ENCODE data around the gene PARVG. TPM values are rescaled to one million over a fixed set of nuclear protein-coding genes. Genes with fewer than 3 reads are reported as not detected.

Gene PARVG
- total and polyA plus RNA-seq, 12 donors: 0.90 to 16.2 (median 2.1) TPM

- Histone ChIP-seq H3K4me1 (peaks cover 0 to 5% (median 0%) of the 10 kb centered on the region in 9 donors), H3K27ac (no peak overlapping the region), H3K9me3 (peaks cover 0 to 29% (median 9%) of the 10 kb centered on the region in 11 donors), H3K4me3 (no peak overlapping the region), H3K27me3 (peaks cover 0 to 14% (median 5%) of the 10 kb centered on the region in 7 donors), H3K36me3 (no peaks in the 10 kb centered on the region)
- WGBS, 2 donors: 82 to 86% methylated on average over 8 of the region's 8 CpGs
- no peak for DNase-seq
- TF ChIP-seq CTCF (IDR thresholded peaks at IDR 0.05): no peak
- no peak for ATAC-seq
- intact Hi-C loops (cut with DNase I): no loop called here
Observed at GRCh38 chr22:44246615-44247326, 66.0 kb downstream of the PARVG start.

DNA sequence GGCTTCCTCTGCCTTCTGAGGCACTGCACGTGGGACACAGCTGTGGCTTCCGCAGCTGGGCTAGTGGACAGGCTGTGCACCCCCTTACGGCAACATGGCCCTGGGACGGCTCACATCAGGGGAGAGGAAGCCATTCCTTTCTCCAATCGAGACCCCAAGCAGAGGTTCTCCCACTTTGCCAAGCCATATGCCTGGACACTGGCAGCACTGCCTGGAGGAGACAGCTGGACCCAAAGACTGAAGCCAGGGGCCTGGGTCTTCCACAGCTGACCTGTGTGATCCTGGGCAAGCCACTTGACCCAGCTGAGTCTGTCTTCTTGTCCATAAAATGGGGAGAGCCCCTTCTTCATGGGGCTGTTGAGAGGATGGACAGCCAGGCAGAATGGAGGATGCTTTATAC is 66.6 kb downstream of the PARVG start:
- intact Hi-C loops (cut with DNase I): no loop called here
- Histone ChIP-seq H3K27me3 (peaks cover 0 to 9% (median 5%) of the 10 kb centered on the region in 7 donors), H3K36me3 (no peaks in the 10 kb centered on the region), H3K9me3 (peaks cover 0 to 29% (median 9%) of the 10 kb centered on the region in 11 donors), H3K4me1 (peaks cover 0 to 5% (median 0%) of the 10 kb centered on the region in 9 donors), H3K27ac (no peak overlapping the region), H3K4me3 (no peak overlapping the region)
- ATAC-seq: no peak
- DNase-seq: no peak
- TF ChIP-seq CTCF (IDR thresholded peaks at IDR 0.05): no peak
- whole genome bisulfite sequencing, 2 donors: 87 to 90% methylated on average over 5 of the region's 5 CpGs

DNA sequence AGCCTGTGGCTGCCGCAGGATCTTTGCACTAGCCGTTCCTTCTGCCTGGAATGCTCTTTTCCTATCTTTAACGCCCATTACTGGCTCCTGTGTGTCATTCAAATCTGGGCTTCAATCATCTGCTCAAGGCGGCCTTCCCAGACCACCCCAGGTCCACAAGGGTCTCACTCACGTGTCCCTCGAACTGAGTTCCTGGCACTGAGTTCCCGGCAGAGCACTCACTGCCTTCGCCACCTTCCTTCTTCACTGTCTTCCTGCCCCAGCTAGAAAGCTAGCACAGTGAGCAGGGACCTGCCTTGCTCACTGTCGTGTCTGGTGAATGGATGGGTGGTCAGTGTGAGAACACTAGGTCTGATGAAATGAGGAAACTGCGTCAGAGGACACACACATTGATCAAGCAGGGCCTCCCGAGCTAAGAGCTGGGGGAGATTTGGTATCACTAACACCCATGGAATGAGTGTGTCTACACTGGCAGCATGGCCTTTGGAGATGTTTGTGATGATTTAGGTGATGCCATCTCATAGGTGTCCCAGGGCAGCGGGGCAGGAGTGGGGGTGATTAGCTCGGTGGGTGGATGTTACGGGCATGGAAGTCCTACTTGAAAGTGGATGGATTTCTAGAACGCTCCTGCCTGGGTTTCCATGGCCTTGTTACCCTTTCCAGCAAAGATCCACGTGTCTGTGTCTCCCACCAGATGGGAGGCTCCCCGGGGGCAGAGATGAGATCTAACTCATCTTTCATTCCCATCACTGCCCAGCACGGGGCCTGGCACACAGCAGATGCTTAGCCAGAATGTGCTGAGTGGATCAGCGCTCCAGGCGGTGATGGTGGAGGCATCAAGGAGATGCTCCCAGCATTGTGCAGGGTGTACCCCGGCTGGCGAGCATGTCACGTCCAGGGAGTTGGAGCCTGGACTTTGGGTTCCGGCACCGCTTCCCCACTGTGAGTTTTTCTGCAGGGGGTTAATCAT is 67.5 kb downstream of the PARVG start:
- peaks cover 0 to 5% (median 0%) of the 10 kb centered on the region in 9 donors for H3K4me1 ChIP-seq
- no peaks in the 10 kb centered on the region for H3K36me3 ChIP-seq
- ATAC-seq (no peak), DNase-seq (no peak)
- H3K4me3 ChIP-seq: no peak overlapping the region
- peaks cover 0 to 5% (median 0%) of the 10 kb centered on the region in 7 donors for H3K27me3 ChIP-seq
- TF ChIP-seq CTCF (IDR thresholded peaks at IDR 0.05): no peak
- intact Hi-C loops (cut with DNase I): no loop called here
- no peak overlapping the region for H3K27ac ChIP-seq
- peaks cover 0 to 29% (median 9%) of the 10 kb centered on the region in 11 donors for H3K9me3 ChIP-seq
- 90 to 93% methylated on average over 25 of the region's 25 CpGs for whole genome bisulfite sequencing, 2 donors

DNA sequence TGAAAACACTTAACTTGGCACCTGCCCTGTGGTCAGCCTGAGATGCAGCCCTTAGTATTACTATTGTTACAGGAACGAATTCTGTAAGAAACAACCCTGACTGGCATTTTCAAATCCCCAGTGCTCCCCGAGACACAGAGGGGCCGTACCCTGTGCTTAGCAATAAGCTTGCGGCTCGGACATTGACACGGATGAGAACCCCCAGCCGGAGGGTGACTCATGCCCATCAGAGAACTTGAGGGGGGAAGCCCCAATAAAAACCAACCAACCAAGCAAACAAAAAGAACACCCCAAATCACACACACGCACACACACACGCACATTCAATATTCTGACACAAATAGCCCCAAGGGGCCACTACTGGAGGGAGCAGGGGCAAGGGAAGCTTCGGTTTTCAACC is 68.2 kb downstream of the PARVG start:
- DNase-seq: no peak
- Histone ChIP-seq H3K4me1 (peaks cover 0 to 5% (median 0%) of the 10 kb centered on the region in 9 donors), H3K4me3 (no peak overlapping the region), H3K9me3 (peaks cover 0 to 29% (median 9%) of the 10 kb centered on the region in 11 donors), H3K27ac (no peak overlapping the region), H3K27me3 (peaks cover 0 to 5% (median 0%) of the 10 kb centered on the region in 7 donors), H3K36me3 (no peaks in the 10 kb centered on the region)
- intact Hi-C loops (cut with DNase I): no loop called here
- ATAC-seq: no peak
- no peak for TF ChIP-seq CTCF (IDR thresholded peaks at IDR 0.05)
- WGBS, 2 donors: 94 to 95% methylated on average over 10 of the region's 10 CpGs

Measured in heart right ventricle (tissue), 16 donors.